Measurements from ENCODE around the gene HYI.
"Not testable (repeated sequence)": the region's sequence is repeated elsewhere in the genome, so short reads cannot be mapped to it uniquely, and the experiment has no call there.

HYI gene

GRCh38 chr1:43481491-43481890 lies 27.8 kb upstream of the HYI start:
- Histone ChIP-seq H3K4me1 (ENCODE audit: control insufficient read depth in 1 of 2, insufficient read depth in 2 of 2, low read length in 2 of 2) (no peaks in the 10 kb centered on the region), H3K27ac (ENCODE audit: low read depth, low read length) (no peak overlapping the region), H3K9me3 (ENCODE audit: control insufficient read depth in 1 of 2, low read length in 2 of 2) (no peaks in the 10 kb centered on the region), H3K36me3 (ENCODE audit: control insufficient read depth in 1 of 2, insufficient read depth in 2 of 2, low read length in 2 of 2) (no peaks in the 10 kb centered on the region), H3K27me3 (ENCODE audit: control insufficient read depth in 1 of 2, insufficient read depth in 2 of 2, low read length in 2 of 2) (no peaks in the 10 kb centered on the region), H3K9ac (ENCODE audit: low read depth in 1 of 2, low read length in 2 of 2) (no peak overlapping the region), H3K4me3 (ENCODE audit: low read depth in 1 of 2, low read length in 2 of 2) (no peak overlapping the region)

GRCh38 chr1:43479414-43479813 lies 25.7 kb upstream of the HYI start:
- Histone ChIP-seq H3K27ac (ENCODE audit: low read depth, low read length) (no peak overlapping the region), H3K4me1 (ENCODE audit: control insufficient read depth in 1 of 2, insufficient read depth in 2 of 2, low read length in 2 of 2) (no peaks in the 10 kb centered on the region), H3K36me3 (ENCODE audit: control insufficient read depth in 1 of 2, insufficient read depth in 2 of 2, low read length in 2 of 2) (no peaks in the 10 kb centered on the region), H3K4me3 (ENCODE audit: low read depth in 1 of 2, low read length in 2 of 2) (no peak overlapping the region), H3K9me3 (ENCODE audit: control insufficient read depth in 1 of 2, low read length in 2 of 2) (no peaks in the 10 kb centered on the region), H3K27me3 (ENCODE audit: control insufficient read depth in 1 of 2, insufficient read depth in 2 of 2, low read length in 2 of 2) (no peaks in the 10 kb centered on the region), H3K9ac (ENCODE audit: low read depth in 1 of 2, low read length in 2 of 2) (no peak overlapping the region)

GRCh38 chr1:43477716-43478115 lies 24.0 kb upstream of the HYI start:
- Histone ChIP-seq H3K4me1 (ENCODE audit: control insufficient read depth in 1 of 2, insufficient read depth in 2 of 2, low read length in 2 of 2) (no peaks in the 10 kb centered on the region), H3K27me3 (ENCODE audit: control insufficient read depth in 1 of 2, insufficient read depth in 2 of 2, low read length in 2 of 2) (no peaks in the 10 kb centered on the region), H3K27ac (ENCODE audit: low read depth, low read length) (no peak overlapping the region), H3K4me3 (ENCODE audit: low read depth in 1 of 2, low read length in 2 of 2) (no peak overlapping the region), H3K36me3 (ENCODE audit: control insufficient read depth in 1 of 2, insufficient read depth in 2 of 2, low read length in 2 of 2) (no peaks in the 10 kb centered on the region), H3K9ac (ENCODE audit: low read depth in 1 of 2, low read length in 2 of 2) (no peak overlapping the region), H3K9me3 (ENCODE audit: control insufficient read depth in 1 of 2, low read length in 2 of 2) (no peaks in the 10 kb centered on the region)

GRCh38 chr1:43475611-43476401 lies 22.1 kb upstream of the HYI start:
- not testable (repeated sequence) for H3K36me3 ChIP-seq (ENCODE audit: control insufficient read depth in 1 of 2, insufficient read depth in 2 of 2, low read length in 2 of 2); H3K27me3 ChIP-seq (ENCODE audit: control insufficient read depth in 1 of 2, insufficient read depth in 2 of 2, low read length in 2 of 2); H3K9me3 ChIP-seq (ENCODE audit: control insufficient read depth in 1 of 2, low read length in 2 of 2); H3K27ac ChIP-seq (ENCODE audit: low read depth, low read length); H3K9ac ChIP-seq (ENCODE audit: low read depth in 1 of 2, low read length in 2 of 2); H3K4me3 ChIP-seq (ENCODE audit: low read depth in 1 of 2, low read length in 2 of 2); H3K4me1 ChIP-seq (ENCODE audit: control insufficient read depth in 1 of 2, insufficient read depth in 2 of 2, low read length in 2 of 2)

GRCh38 chr1:43473463-43473862 lies 19.7 kb upstream of the HYI start:
- Histone ChIP-seq H3K27ac (ENCODE audit: low read depth, low read length) (no peak overlapping the region), H3K36me3 (ENCODE audit: control insufficient read depth in 1 of 2, insufficient read depth in 2 of 2, low read length in 2 of 2) (no peaks in the 10 kb centered on the region), H3K4me1 (ENCODE audit: control insufficient read depth in 1 of 2, insufficient read depth in 2 of 2, low read length in 2 of 2) (no peaks in the 10 kb centered on the region), H3K9me3 (ENCODE audit: control insufficient read depth in 1 of 2, low read length in 2 of 2) (no peaks in the 10 kb centered on the region), H3K4me3 (ENCODE audit: low read depth in 1 of 2, low read length in 2 of 2) (no peak overlapping the region), H3K27me3 (ENCODE audit: control insufficient read depth in 1 of 2, insufficient read depth in 2 of 2, low read length in 2 of 2) (no peaks in the 10 kb centered on the region), H3K9ac (ENCODE audit: low read depth in 1 of 2, low read length in 2 of 2) (no peak overlapping the region)

GRCh38 chr1:43472463-43473151 lies 18.9 kb upstream of the HYI start:
- not testable (repeated sequence) for H3K9me3 ChIP-seq (ENCODE audit: control insufficient read depth in 1 of 2, low read length in 2 of 2); H3K36me3 ChIP-seq (ENCODE audit: control insufficient read depth in 1 of 2, insufficient read depth in 2 of 2, low read length in 2 of 2); H3K4me1 ChIP-seq (ENCODE audit: control insufficient read depth in 1 of 2, insufficient read depth in 2 of 2, low read length in 2 of 2); H3K27ac ChIP-seq (ENCODE audit: low read depth, low read length); H3K27me3 ChIP-seq (ENCODE audit: control insufficient read depth in 1 of 2, insufficient read depth in 2 of 2, low read length in 2 of 2); H3K9ac ChIP-seq (ENCODE audit: low read depth in 1 of 2, low read length in 2 of 2); H3K4me3 ChIP-seq (ENCODE audit: low read depth in 1 of 2, low read length in 2 of 2)

- H3K27me3 ChIP-seq (ENCODE audit: control insufficient read depth in 1 of 2, insufficient read depth in 2 of 2, low read length in 2 of 2) = no peaks in the 10 kb centered on the region
- no peaks in the 10 kb centered on the region for H3K9me3 ChIP-seq (ENCODE audit: control insufficient read depth in 1 of 2, low read length in 2 of 2)
- no peak overlapping the region for H3K27ac ChIP-seq (ENCODE audit: low read depth, low read length)
Measured at GRCh38 chr1:43472087-43472462, 18.3 kb upstream of the HYI start.

GRCh38 chr1:43469932-43470331 lies 16.2 kb upstream of the HYI start:
- H3K36me3 ChIP-seq (ENCODE audit: control insufficient read depth in 1 of 2, insufficient read depth in 2 of 2, low read length in 2 of 2) = no peaks in the 10 kb centered on the region
- no peaks in the 10 kb centered on the region for H3K27me3 ChIP-seq (ENCODE audit: control insufficient read depth in 1 of 2, insufficient read depth in 2 of 2, low read length in 2 of 2)
- no peak overlapping the region for H3K27ac ChIP-seq (ENCODE audit: low read depth, low read length)
- no peak overlapping the region for H3K4me3 ChIP-seq (ENCODE audit: low read depth in 1 of 2, low read length in 2 of 2)
- H3K9ac ChIP-seq (ENCODE audit: low read depth in 1 of 2, low read length in 2 of 2) = no peak overlapping the region
- no peaks in the 10 kb centered on the region for H3K9me3 ChIP-seq (ENCODE audit: control insufficient read depth in 1 of 2, low read length in 2 of 2)
- peaks cover 16 to 17% of the 10 kb centered on the region in 2 donors for H3K4me1 ChIP-seq (ENCODE audit: control insufficient read depth in 1 of 2, insufficient read depth in 2 of 2, low read length in 2 of 2)

More at GRCh38 chr1:43472087-43472462, 18.3 kb upstream of the HYI start:
- H3K4me3 ChIP-seq (ENCODE audit: low read depth in 1 of 2, low read length in 2 of 2) = no peak overlapping the region
- no peaks in the 10 kb centered on the region for H3K36me3 ChIP-seq (ENCODE audit: control insufficient read depth in 1 of 2, insufficient read depth in 2 of 2, low read length in 2 of 2)
- no peaks in the 10 kb centered on the region for H3K4me1 ChIP-seq (ENCODE audit: control insufficient read depth in 1 of 2, insufficient read depth in 2 of 2, low read length in 2 of 2)
- H3K9ac ChIP-seq (ENCODE audit: low read depth in 1 of 2, low read length in 2 of 2) = no peak overlapping the region

GRCh38 chr1:43468414-43468813 lies 14.7 kb upstream of the HYI start:
- no peak overlapping the region for H3K4me3 ChIP-seq (ENCODE audit: low read depth in 1 of 2, low read length in 2 of 2)

GRCh38 chr1:43466403-43466802 lies 12.7 kb upstream of the HYI start:
- Histone ChIP-seq H3K9ac (ENCODE audit: low read depth in 1 of 2, low read length in 2 of 2) (no peak overlapping the region), H3K27ac (ENCODE audit: low read depth, low read length) (no peak overlapping the region), H3K27me3 (ENCODE audit: control insufficient read depth in 1 of 2, insufficient read depth in 2 of 2, low read length in 2 of 2) (no peaks in the 10 kb centered on the region), H3K4me1 (ENCODE audit: control insufficient read depth in 1 of 2, insufficient read depth in 2 of 2, low read length in 2 of 2) (peaks cover 16 to 22% of the 10 kb centered on the region in 2 donors), H3K36me3 (ENCODE audit: control insufficient read depth in 1 of 2, insufficient read depth in 2 of 2, low read length in 2 of 2) (no peaks in the 10 kb centered on the region), H3K9me3 (ENCODE audit: control insufficient read depth in 1 of 2, low read length in 2 of 2) (no peaks in the 10 kb centered on the region), H3K4me3 (ENCODE audit: low read depth in 1 of 2, low read length in 2 of 2) (no peak overlapping the region)

More at GRCh38 chr1:43468414-43468813, 14.7 kb upstream of the HYI start:
- Histone ChIP-seq H3K36me3 (ENCODE audit: control insufficient read depth in 1 of 2, insufficient read depth in 2 of 2, low read length in 2 of 2) (no peaks in the 10 kb centered on the region), H3K27me3 (ENCODE audit: control insufficient read depth in 1 of 2, insufficient read depth in 2 of 2, low read length in 2 of 2) (no peaks in the 10 kb centered on the region), H3K27ac (ENCODE audit: low read depth, low read length) (no peak overlapping the region), H3K9me3 (ENCODE audit: control insufficient read depth in 1 of 2, low read length in 2 of 2) (no peaks in the 10 kb centered on the region), H3K9ac (ENCODE audit: low read depth in 1 of 2, low read length in 2 of 2) (no peak overlapping the region), H3K4me1 (ENCODE audit: control insufficient read depth in 1 of 2, insufficient read depth in 2 of 2, low read length in 2 of 2) (peaks cover 16 to 20% of the 10 kb centered on the region in 2 donors)

All from duodenal mucosa (tissue), 2 donors.